Neural crest cell (in vitro differentiated cells): ENCODE measurements around the gene NIN. TPM values are rescaled to one million over a fixed set of nuclear protein-coding genes. Genes with fewer than 3 reads are reported as not detected.
A peak's percentile ranks its signal among the peaks of the same experiment; 100 is the strongest.

Source experiments
- DNase-seq: peaks from one replicate; pipeline ENCODE4 v3.0.0; 2021; ENCODE audit warnings: low read depth, mixed read lengths, low spot score
- H3K27ac Mint-ChIP-seq: one replicate; pipeline ENCODE4 v1.8.0; 2021; ENCODE audit warnings: mild to moderate bottlenecking, mixed read lengths; ENCODE audit not compliant: unreplicated experiment
- H3K27me3 Mint-ChIP-seq: 2 replicates; pipeline ENCODE4 v1.8.0; 2021; ENCODE audit warnings: low read depth, mild to moderate bottlenecking, mixed read lengths
- H3K36me3 Mint-ChIP-seq: 2 replicates; pipeline ENCODE4 v1.8.0; 2021; ENCODE audit warnings: low read depth, mild to moderate bottlenecking, mixed read lengths
- H3K4me1 Mint-ChIP-seq: 2 replicates; pipeline ENCODE4 v1.8.0; 2021; ENCODE audit warnings: mixed read lengths
- H3K4me3 Mint-ChIP-seq: one replicate; pipeline ENCODE4 v1.8.0; 2021; ENCODE audit warnings: mild to moderate bottlenecking, mixed read lengths
- H3K9me3 Mint-ChIP-seq: 2 replicates; pipeline ENCODE4 v1.8.0; 2021; ENCODE audit warnings: mixed read lengths
- CTCF ChIP-seq: fragments of 200-600 bp; sonication (generic); conservative IDR thresholded peaks from 2 replicates; pipeline ENCODE4 v1.5.0; 2021; ENCODE audit warnings: antibody characterized with exemption, mild to moderate bottlenecking
- total RNA-seq: library from RNA; stranded (reverse); gene quantifications from 2 replicates; pipeline ENCODE4 v1.2.1, GENCODE V29; 2021

The NIN gene
- total RNA-seq, 1 donor from 2014 or later = 94.9 TPM

GRCh38 chr14:50778721-50779483, 52.1 kb downstream of the NIN start:
- no peaks in the 10 kb centered on the region for H3K27me3 Mint-ChIP-seq
- H3K36me3 Mint-ChIP-seq = peaks cover 7% of the 10 kb centered on the region
- H3K4me3 Mint-ChIP-seq = no peak overlapping the region
- H3K27ac Mint-ChIP-seq = no peak overlapping the region
- H3K4me1 Mint-ChIP-seq = peaks cover 9% of the 10 kb centered on the region
- no peak for TF ChIP-seq CTCF
- DNase-seq = no peak
- no peaks in the 10 kb centered on the region for H3K9me3 Mint-ChIP-seq

GRCh38 chr14:50776522-50776921, 54.4 kb downstream of the NIN start:
- no peak for TF ChIP-seq CTCF
- Mint-ChIP-seq H3K9me3 (no peaks in the 10 kb centered on the region), H3K27ac (no peak overlapping the region), H3K36me3 (peaks cover 13% of the 10 kb centered on the region), H3K27me3 (no peaks in the 10 kb centered on the region), H3K4me1 (peaks cover 10% of the 10 kb centered on the region), H3K4me3 (no peak overlapping the region)
- DNase-seq = no peak

GRCh38 chr14:50775357-50775756, 55.6 kb downstream of the NIN start:
- no peak for DNase-seq
- Mint-ChIP-seq H3K4me3 (no peak overlapping the region), H3K36me3 (peaks cover 13% of the 10 kb centered on the region), H3K27me3 (no peaks in the 10 kb centered on the region), H3K9me3 (no peaks in the 10 kb centered on the region), H3K4me1 (peaks cover 10% of the 10 kb centered on the region), H3K27ac (no peak overlapping the region)
- no peak for TF ChIP-seq CTCF

GRCh38 chr14:50774542-50775267, 56.3 kb downstream of the NIN start:
- H3K9me3 Mint-ChIP-seq = no peaks in the 10 kb centered on the region
- H3K36me3 Mint-ChIP-seq = peaks cover 13% of the 10 kb centered on the region
- H3K4me1 Mint-ChIP-seq = peaks cover 10% of the 10 kb centered on the region
- no peak overlapping the region for H3K27ac Mint-ChIP-seq
- H3K27me3 Mint-ChIP-seq = no peaks in the 10 kb centered on the region
- no peak for TF ChIP-seq CTCF
- DNase-seq = no peak
- H3K4me3 Mint-ChIP-seq = no peak overlapping the region

- peaks cover 10% of the 10 kb centered on the region for H3K4me1 Mint-ChIP-seq
These were observed 57.1 kb downstream of the NIN start for GRCh38 chr14:50773632-50774541.

More at GRCh38 chr14:50773632-50774541, 57.1 kb downstream of the NIN start:
- peak overlapping the region; percentile 31 for H3K27ac Mint-ChIP-seq
- no peaks in the 10 kb centered on the region for H3K9me3 Mint-ChIP-seq
- no peaks in the 10 kb centered on the region for H3K27me3 Mint-ChIP-seq
- peaks cover 11% of the 10 kb centered on the region for H3K36me3 Mint-ChIP-seq
- TF ChIP-seq CTCF = peak; percentile 83
- H3K4me3 Mint-ChIP-seq = no peak overlapping the region
- DNase-seq = peak; percentile 48
